Measurements from ENCODE around the gene NDNF.

Gene NDNF

DNA sequence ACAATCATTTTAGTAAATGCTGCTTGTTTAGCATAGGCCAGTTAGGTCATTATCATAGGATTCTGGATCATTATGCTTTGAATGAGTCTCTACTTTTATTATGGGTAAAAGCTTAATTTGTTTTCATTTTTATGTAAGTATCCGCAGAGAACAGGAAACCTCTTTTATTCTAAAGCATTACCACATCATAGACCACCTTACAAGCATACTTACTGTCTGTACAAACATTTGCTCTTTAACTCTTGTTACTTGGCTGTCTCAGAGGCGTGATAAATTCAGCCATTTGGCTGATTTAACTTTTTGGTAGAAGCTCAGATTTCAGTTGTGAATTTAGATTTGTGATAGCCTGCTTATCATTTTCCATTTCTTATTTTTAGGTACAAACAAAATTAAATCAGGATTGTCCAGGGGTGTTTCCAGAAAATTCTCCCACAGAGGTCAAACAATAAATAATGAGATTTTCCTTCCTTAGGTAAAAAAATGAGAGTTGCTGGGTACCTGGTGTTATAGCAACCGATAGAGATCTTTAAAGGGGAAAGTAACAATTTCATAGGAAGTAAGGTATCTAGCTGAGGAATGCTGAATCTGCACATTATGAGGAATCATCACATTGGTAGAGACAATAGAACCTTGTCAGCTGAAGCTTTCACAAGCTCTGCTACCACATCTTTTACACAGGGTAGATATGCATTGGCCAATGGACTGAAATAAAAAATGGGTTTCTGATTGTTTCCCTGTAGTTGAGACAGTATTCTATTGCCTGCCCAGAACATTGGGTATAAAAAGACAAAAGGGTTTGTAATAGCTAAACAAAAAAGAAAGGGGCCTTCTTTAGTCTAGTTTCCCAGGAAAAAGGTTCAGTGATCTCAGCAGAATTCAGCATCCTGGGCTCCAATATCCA, 62.5 kb downstream of the NDNF start:
- ATAC-seq (no peak), DNase-seq (no peak)
- peak overlapping the region in 1 of 2 donors; percentile 29 for H3K4me3 Mint-ChIP-seq
- H3K4me1 Mint-ChIP-seq = peaks cover 65% of the 10 kb centered on the region
- H3K27me3 Mint-ChIP-seq = no peaks in the 10 kb centered on the region
- no peaks in the 10 kb centered on the region for H3K9me3 Mint-ChIP-seq
- peak overlapping the region in 1 of 2 donors; percentile 40 for H3K27ac Mint-ChIP-seq

GRCh38 chr4:121007660-121008059, 64.7 kb downstream of the NDNF start:
- Mint-ChIP-seq H3K4me3 (no peak overlapping the region), H3K9me3 (peaks cover 0 to 7% of the 10 kb centered on the region in 2 donors), H3K27ac (no peak overlapping the region), H3K4me1 (peaks cover 48% of the 10 kb centered on the region), H3K27me3 (no peaks in the 10 kb centered on the region)
- DNase-seq (no peak), ATAC-seq (no peak)

DNA sequence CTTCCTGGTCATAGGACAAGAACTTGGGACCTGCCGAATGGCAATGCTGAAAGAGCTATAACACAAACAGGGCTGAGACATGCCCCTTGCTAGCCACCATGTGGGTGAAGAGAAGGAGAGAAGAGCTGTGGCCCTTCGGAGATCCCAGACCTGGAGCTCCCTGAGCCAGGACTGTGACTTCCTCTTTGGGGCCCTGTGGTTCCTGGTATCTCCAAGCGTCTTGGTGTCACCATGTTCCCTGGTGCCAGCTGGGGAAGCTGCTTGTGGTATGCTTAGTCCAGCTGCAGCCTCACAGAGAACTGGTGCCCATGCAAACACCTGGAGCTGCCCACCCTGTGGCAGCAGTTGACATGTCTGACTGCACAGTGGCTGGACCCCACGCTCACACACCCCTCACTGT, 68.5 kb downstream of the NDNF start:
- no peak for ATAC-seq
- DNase-seq = no peak
- no peak overlapping the region for H3K4me3 Mint-ChIP-seq
- no peaks in the 10 kb centered on the region for H3K27me3 Mint-ChIP-seq
- no peak overlapping the region for H3K27ac Mint-ChIP-seq
- H3K4me1 Mint-ChIP-seq = peaks cover 30% of the 10 kb centered on the region
- H3K9me3 Mint-ChIP-seq = peaks cover 7 to 10% of the 10 kb centered on the region in 2 donors

DNA sequence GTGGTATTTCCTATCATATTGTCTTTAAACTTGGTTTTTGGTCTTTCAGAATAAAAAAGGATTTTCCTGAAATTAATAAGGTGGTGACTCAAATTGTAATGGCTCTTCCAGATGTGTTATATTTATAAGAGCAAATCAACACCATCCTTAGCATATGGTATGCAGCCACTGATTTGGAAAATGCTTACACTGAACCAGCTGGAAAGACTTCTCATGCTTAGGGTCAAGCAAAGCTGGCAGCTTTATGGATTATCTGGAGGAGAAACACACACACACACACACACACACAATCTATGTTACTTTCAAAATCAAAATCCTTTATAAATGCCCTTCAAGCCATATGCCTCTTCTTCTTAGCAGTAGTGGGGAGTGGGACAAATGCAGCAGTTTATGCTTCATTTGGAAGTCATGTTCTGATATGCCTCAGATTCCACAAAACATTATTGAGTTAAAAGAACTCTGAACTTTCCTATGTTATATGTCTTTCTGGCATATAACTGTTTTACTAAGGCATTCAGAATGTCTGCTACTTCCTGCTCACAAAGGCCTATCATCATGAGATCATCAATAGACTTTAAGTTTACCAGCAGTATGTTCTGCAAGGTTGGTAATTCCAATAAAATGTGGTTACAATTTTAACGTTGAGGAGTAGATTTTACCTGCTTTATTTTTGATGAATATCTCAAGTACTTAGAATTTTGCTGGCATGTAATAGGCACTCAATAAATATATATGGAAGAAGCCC, 76.9 kb downstream of the NDNF start:
- Mint-ChIP-seq H3K4me3 (no peak overlapping the region), H3K27ac (no peak overlapping the region), H3K27me3 (no peaks in the 10 kb centered on the region), H3K4me1 (peaks cover 23% of the 10 kb centered on the region), H3K9me3 (peaks cover 10% of the 10 kb centered on the region in 2 donors)
- ATAC-seq (no peak), DNase-seq (no peak)

DNA sequence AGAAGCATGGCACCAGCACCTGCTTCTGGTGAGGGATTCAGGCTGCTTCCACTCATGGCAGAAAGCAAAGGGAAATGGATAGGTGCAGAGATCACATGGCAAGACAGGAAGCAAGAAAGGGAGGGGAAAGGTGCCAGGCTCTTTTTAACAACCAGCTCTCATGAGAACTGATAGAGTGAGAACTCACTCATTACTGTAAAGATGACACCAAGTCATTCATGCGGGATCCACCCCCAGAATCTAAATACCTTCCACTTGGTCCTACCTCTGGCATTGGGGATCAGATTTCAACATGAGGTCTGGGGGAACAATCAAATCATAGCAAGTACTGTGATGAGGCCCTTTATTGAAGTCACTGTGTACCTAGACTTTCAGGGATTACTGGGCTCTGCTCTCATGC, 77.8 kb downstream of the NDNF start:
- Mint-ChIP-seq H3K27ac (peak overlapping the region; percentile 23 to 45), H3K4me1 (peaks cover 24% of the 10 kb centered on the region), H3K9me3 (peaks cover 5 to 10% of the 10 kb centered on the region in 2 donors), H3K4me3 (no peak overlapping the region), H3K27me3 (no peaks in the 10 kb centered on the region)
- DNase-seq (no peak), ATAC-seq (no peak)

DNA sequence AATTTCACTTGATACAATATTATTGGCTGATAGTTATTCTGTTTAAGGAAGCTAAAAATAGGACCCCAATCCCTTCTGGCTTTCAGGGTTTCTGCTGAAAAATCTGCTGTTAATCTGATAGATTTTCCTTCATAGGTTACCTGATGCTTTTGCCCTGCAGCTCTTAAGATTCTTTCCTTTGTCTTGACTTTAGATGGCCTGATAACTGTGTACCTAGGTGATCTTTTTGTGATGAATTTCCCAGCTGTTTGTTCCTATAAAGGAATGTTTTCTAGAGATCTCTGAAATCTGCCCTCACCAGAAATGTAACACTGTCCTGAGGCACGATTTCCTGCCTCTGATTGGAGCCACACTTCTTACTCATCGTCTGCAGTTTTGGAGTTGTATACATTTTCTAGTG, 80.5 kb downstream of the NDNF start:
- no peaks in the 10 kb centered on the region for H3K27me3 Mint-ChIP-seq
- H3K27ac Mint-ChIP-seq = no peak overlapping the region
- no peak overlapping the region for H3K4me3 Mint-ChIP-seq
- ATAC-seq = no peak
- H3K9me3 Mint-ChIP-seq = peaks cover 20% of the 10 kb centered on the region in 2 donors
- peaks cover 24% of the 10 kb centered on the region for H3K4me1 Mint-ChIP-seq
- DNase-seq = no peak

GRCh38 chr4:120990246-120990645, 82.1 kb downstream of the NDNF start:
- Mint-ChIP-seq H3K27ac (no peak overlapping the region), H3K27me3 (no peaks in the 10 kb centered on the region), H3K4me3 (no peak overlapping the region), H3K9me3 (peaks cover 24 to 28% of the 10 kb centered on the region in 2 donors), H3K4me1 (peaks cover 19% of the 10 kb centered on the region)
- ATAC-seq (no peak), DNase-seq (no peak)

All from stimulated activated naive CD8-positive, alpha-beta T cell treated with anti-CD3 and anti-CD28 coated beads, Interleukin-15, amount 100 ng/mL, for 72 hours (primary cell).